ENCODE results near the gene GSS.
"Not testable (repeated sequence)": the region's sequence is repeated elsewhere in the genome, so short reads cannot be mapped to it uniquely, and the experiment has no call there.

Gene GSS

GRCh38 chr20:34943808-34944567 is 11.6 kb downstream of the GSS start:
- DNase-seq = no peak

GRCh38 chr20:34942301-34942700 is 13.3 kb downstream of the GSS start:
- no peak for DNase-seq

GRCh38 chr20:34941226-34941625 is 14.4 kb downstream of the GSS start:
- DNase-seq = no peak

GRCh38 chr20:34940081-34940481 is 15.5 kb downstream of the GSS start:
- no peak for DNase-seq

- peak; percentile 10 for DNase-seq
These were observed 17.0 kb downstream of the GSS start for GRCh38 chr20:34938466-34939163.

GRCh38 chr20:34931771-34932170 is 23.8 kb downstream of the GSS start:
- DNase-seq = no peak

- DNase-seq = no peak
These were observed 27.2 kb downstream of the GSS start for GRCh38 chr20:34928411-34928810.

- no peak for DNase-seq
These were observed 27.9 kb downstream of the GSS start for GRCh38 chr20:34927736-34928135.

- no peak for DNase-seq
These were observed 29.0 kb downstream of the GSS start for GRCh38 chr20:34926581-34926980.

GRCh38 chr20:34925981-34926380 is 29.6 kb downstream of the GSS start:
- DNase-seq = no peak

GRCh38 chr20:34925341-34925740 is 30.3 kb downstream of the GSS start:
- no peak for DNase-seq

- DNase-seq = no peak
These were observed 32.2 kb downstream of the GSS start for GRCh38 chr20:34923414-34923813.

- no peak for DNase-seq
These were observed 32.8 kb downstream of the GSS start for GRCh38 chr20:34922654-34923381.

- no peak for DNase-seq
These were observed 34.2 kb downstream of the GSS start for GRCh38 chr20:34921436-34921835.

GRCh38 chr20:34920055-34920454 is 35.6 kb downstream of the GSS start:
- no peak for DNase-seq

GRCh38 chr20:34916774-34917354 is 38.7 kb downstream of the GSS start:
- DNase-seq = no peak

- DNase-seq = no peak
These were observed 39.7 kb downstream of the GSS start for GRCh38 chr20:34915749-34916455.

- DNase-seq = no peak
These were observed 40.5 kb downstream of the GSS start for GRCh38 chr20:34915131-34915530.

- peak; percentile 26 for DNase-seq
These were observed 47.8 kb downstream of the GSS start for GRCh38 chr20:34907616-34908469.

GRCh38 chr20:34904202-34904621 is 51.4 kb downstream of the GSS start:
- no peak for DNase-seq

GRCh38 chr20:34898731-34899130 is 56.9 kb downstream of the GSS start:
- DNase-seq = not testable (repeated sequence)

- not testable (repeated sequence) for DNase-seq
These were observed 57.5 kb downstream of the GSS start for GRCh38 chr20:34898129-34898528.
